Superior temporal gyrus (tissue), 1 donor: ENCODE measurements around the gene AKT1S1.

ENCODE experiments used
- DNase-seq: peaks from one replicate; pipeline ENCODE4 v3.0.0-alpha.2; 2016; ENCODE audit errors: extremely low spot score

AKT1S1 gene

GRCh38 chr19:49869009-49869483, 8.1 kb downstream of the AKT1S1 start:
- DNase-seq = no peak

GRCh38 chr19:49866933-49867782, 10.0 kb downstream of the AKT1S1 start, which contains the start of gene PNKP:
TSS of gene PNKP (minus strand) at chr19:49867576. CDS start at chr19:49867204, 372 bp downstream.
- peak; percentile 92 for DNase-seq

- no peak for DNase-seq
Measured at GRCh38 chr19:49864890-49865289, 12.3 kb downstream of the AKT1S1 start.

GRCh38 chr19:49863935-49864320, 13.2 kb downstream of the AKT1S1 start:
- DNase-seq = no peak

GRCh38 chr19:49863254-49863934, 13.8 kb downstream of the AKT1S1 start:
- DNase-seq = no peak

- DNase-seq = no peak
Measured at GRCh38 chr19:49862391-49863253, 14.5 kb downstream of the AKT1S1 start.

GRCh38 chr19:49861541-49862378, 15.4 kb downstream of the AKT1S1 start:
- DNase-seq = no peak

- no peak for DNase-seq
Measured at GRCh38 chr19:49861107-49861506, 16.0 kb downstream of the AKT1S1 start.

GRCh38 chr19:49860336-49861102, 16.6 kb downstream of the AKT1S1 start:
- no peak for DNase-seq

GRCh38 chr19:49859682-49860335, 17.3 kb downstream of the AKT1S1 start:
- no peak for DNase-seq

- peak; percentile 34 for DNase-seq
Measured at GRCh38 chr19:49858088-49858985, 18.8 kb downstream of the AKT1S1 start.

GRCh38 chr19:49857838-49858087, 19.4 kb downstream of the AKT1S1 start:
- no peak for DNase-seq

- DNase-seq = no peak
Measured at GRCh38 chr19:49857061-49857837, 19.9 kb downstream of the AKT1S1 start.

GRCh38 chr19:49856574-49857021, 20.6 kb downstream of the AKT1S1 start:
- no peak for DNase-seq

- no peak for DNase-seq
Measured at GRCh38 chr19:49855676-49856573, 21.2 kb downstream of the AKT1S1 start.

GRCh38 chr19:49855277-49855675, 21.9 kb downstream of the AKT1S1 start:
- no peak for DNase-seq
